Lung (tissue), 12 donors: ENCODE measurements around the gene ALCAM. TPM values are rescaled to one million over a fixed set of nuclear protein-coding genes. Genes with fewer than 3 reads are reported as not detected.

ENCODE experiments used
- ATAC-seq: fragments of 200-7000 bp; cut with Tn5 transposase; one replicate; pipeline ENCODE4 v1.9.1; 2020; ENCODE audit warnings: moderate number of reproducible peaks; ENCODE audit not compliant: insufficient read depth, low FRiP score
- DNase-seq, 3 donors: peaks; one replicate each; pipeline ENCODE4 v3.0.0-alpha.2; 2013 to 2017
- H3K27ac ChIP-seq, 2 donors: one replicate each; pipeline ENCODE4 v1.5.1; 2013; ENCODE audit warnings: mild to moderate bottlenecking in 2 of 2, moderate library complexity in 2 of 2, control low read depth in 1 of 2, inconsistent platforms in 1 of 2, low read depth in 1 of 2, low read length in 1 of 2
- H3K27me3 ChIP-seq, 3 donors: one replicate each; pipeline ENCODE4 v1.5.1; 2013; ENCODE audit warnings: low read length in 2 of 3; ENCODE audit not compliant: control insufficient read depth in 3 of 3, insufficient read depth in 3 of 3
- H3K36me3 ChIP-seq, 4 donors: one replicate each; pipeline ENCODE4 v1.5.1; 2013; ENCODE audit warnings: low read length in 4 of 4, mild to moderate bottlenecking in 1 of 4, moderate library complexity in 1 of 4; ENCODE audit not compliant: control insufficient read depth in 4 of 4, insufficient read depth in 4 of 4
- H3K4me1 ChIP-seq, 5 donors: one replicate each; pipeline ENCODE4 v1.5.1; 2013; ENCODE audit warnings: low read length in 5 of 5, mild to moderate bottlenecking in 2 of 5, moderate library complexity in 1 of 5; ENCODE audit not compliant: control insufficient read depth in 5 of 5, insufficient read depth in 5 of 5
- H3K4me3 ChIP-seq: one replicate; pipeline ENCODE4 v1.5.1; 2013; ENCODE audit warnings: mild to moderate bottlenecking, control low read depth, moderate library complexity
- H3K9ac ChIP-seq, 2 donors: one replicate each; pipeline ENCODE4 v1.5.1; 2013; ENCODE audit warnings: low read length in 2 of 2, control low read depth in 1 of 2; ENCODE audit not compliant: insufficient read depth in 1 of 2
- H3K9me3 ChIP-seq, 4 donors: one replicate each; pipeline ENCODE4 v1.5.1; 2013; ENCODE audit warnings: low read length in 3 of 4, mild to moderate bottlenecking in 1 of 4, moderate library complexity in 1 of 4; ENCODE audit not compliant: control insufficient read depth in 4 of 4, insufficient read depth in 3 of 4
- WGBS, 2 donors: extraction: QIAGEN DNeasy Blood & Tissue Kit; methylation state at CpG; one replicate each; pipeline ENCODE4 v1.1.7; 2013; 5-methylcytosine and 5-hydroxymethylcytosine counted together
- polyA plus RNA-seq, 2 donors: library from polyadenylated mRNA; stranded (reverse); fragments of 200-250 nt; gene quantifications; one replicate each; pipeline ENCODE4 v1.2.1, GENCODE V29; 2013
- total RNA-seq, 2 donors: library from RNA; depleted of rRNA in 1 of 2; stranded (reverse); fragments of >200 nt in 1 of 2; gene quantifications; one replicate each; pipeline ENCODE4 v1.2.1, GENCODE V29; 2014 to 2021
- TF ChIP-seq, protein P1 (sequence below): IDR thresholded peaks from 2 replicates; pipeline ENCODE4 v1.5.1; 2012; ENCODE audit warnings: mild to moderate bottlenecking; ENCODE audit errors: control extremely low read depth, extremely low read depth
- donor health status: control.
- donor health status: control.
- donor health status: Bipolar disorder and iron deficiency.
- donor health status: healthy.
- donor health status: DM: yes; HTN: yes; CAD: no.

ALCAM gene
- total and polyA plus RNA-seq, 4 donors, result 55.9 to 252 (median 109) TPM

DNA sequence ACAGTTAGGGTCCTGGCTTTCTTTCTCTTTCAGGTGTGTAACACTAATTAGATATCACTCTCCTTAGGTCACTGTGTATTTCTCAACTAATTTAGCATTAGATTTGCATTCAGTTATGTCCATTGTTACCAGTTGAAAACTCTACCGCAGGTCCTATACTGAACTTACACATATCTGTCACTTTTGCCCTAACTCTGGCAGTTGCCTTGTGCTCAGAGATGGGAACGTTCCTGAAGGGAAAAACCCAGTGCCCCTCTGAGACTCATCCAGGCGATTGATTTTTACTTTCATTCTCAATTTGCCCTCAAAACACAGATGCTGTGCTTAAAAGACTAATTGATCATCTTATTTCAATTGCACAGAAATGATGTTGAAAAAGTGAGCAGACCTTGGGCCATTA is 249.1 kb downstream of the ALCAM start:
- no peak for ATAC-seq
- TF ChIP-seq, protein P1, sequence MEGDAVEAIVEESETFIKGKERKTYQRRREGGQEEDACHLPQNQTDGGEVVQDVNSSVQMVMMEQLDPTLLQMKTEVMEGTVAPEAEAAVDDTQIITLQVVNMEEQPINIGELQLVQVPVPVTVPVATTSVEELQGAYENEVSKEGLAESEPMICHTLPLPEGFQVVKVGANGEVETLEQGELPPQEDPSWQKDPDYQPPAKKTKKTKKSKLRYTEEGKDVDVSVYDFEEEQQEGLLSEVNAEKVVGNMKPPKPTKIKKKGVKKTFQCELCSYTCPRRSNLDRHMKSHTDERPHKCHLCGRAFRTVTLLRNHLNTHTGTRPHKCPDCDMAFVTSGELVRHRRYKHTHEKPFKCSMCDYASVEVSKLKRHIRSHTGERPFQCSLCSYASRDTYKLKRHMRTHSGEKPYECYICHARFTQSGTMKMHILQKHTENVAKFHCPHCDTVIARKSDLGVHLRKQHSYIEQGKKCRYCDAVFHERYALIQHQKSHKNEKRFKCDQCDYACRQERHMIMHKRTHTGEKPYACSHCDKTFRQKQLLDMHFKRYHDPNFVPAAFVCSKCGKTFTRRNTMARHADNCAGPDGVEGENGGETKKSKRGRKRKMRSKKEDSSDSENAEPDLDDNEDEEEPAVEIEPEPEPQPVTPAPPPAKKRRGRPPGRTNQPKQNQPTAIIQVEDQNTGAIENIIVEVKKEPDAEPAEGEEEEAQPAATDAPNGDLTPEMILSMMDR, result no peak
- peaks cover 0 to 10% (median 0%) of the 10 kb centered on the region in 5 donors for H3K4me1 ChIP-seq
- H3K9me3 ChIP-seq, result no peaks in the 10 kb centered on the region
- WGBS, 2 donors, result 93 to 95% methylated on average over 3 of the region's 3 CpGs
- no peak overlapping the region for H3K4me3 ChIP-seq
- no peak overlapping the region for H3K27ac ChIP-seq
- no peaks in the 10 kb centered on the region for H3K36me3 ChIP-seq
- H3K27me3 ChIP-seq, result no peaks in the 10 kb centered on the region
- no peak for DNase-seq
- H3K9ac ChIP-seq, result no peak overlapping the region

DNA sequence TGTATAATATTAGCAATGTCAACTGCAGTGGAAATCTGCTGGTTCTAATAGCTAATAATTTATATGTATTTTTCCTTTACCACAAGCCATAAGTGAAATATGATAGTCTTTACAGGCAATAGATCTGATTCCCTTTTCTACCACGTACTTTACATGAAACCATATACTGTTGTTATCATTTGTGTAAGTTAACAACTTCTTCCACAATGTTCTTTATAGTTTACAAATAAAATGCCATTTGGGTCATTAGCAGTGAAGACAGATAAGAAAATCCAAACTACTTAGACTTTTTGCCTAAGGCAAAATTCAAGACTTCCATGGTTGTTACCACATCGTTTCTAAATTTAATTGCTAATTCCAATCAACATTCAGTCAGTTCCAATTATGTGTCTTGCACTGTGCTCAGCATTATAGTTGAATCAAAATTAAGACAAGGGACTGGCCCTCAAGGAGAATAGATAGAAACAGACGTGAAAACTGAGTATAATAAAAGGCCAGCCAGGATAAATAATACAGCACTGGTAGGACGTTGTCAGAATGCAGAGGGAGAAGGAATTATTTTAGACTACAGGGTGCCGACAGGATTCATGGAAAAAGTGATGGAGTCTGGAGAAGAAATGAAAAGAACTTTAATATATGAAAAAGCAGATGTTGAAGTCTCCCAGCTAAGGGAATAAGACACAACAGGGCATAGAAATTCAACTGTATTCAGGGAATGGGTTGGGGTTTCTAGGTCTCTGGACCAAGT is 249.8 kb downstream of the ALCAM start:
- ATAC-seq (no peak), DNase-seq (peak in 1 of 3 donors; percentile 7)
- Histone ChIP-seq H3K9ac (no peak overlapping the region), H3K4me1 (peaks cover 0 to 8% (median 0%) of the 10 kb centered on the region in 5 donors), H3K4me3 (no peak overlapping the region), H3K27ac (no peak overlapping the region), H3K9me3 (no peaks in the 10 kb centered on the region), H3K27me3 (no peaks in the 10 kb centered on the region), H3K36me3 (no peaks in the 10 kb centered on the region)
- WGBS, 2 donors, result 66 to 77% methylated on average over 5 of the region's 5 CpGs
- TF ChIP-seq, protein P1, result no peak

DNA sequence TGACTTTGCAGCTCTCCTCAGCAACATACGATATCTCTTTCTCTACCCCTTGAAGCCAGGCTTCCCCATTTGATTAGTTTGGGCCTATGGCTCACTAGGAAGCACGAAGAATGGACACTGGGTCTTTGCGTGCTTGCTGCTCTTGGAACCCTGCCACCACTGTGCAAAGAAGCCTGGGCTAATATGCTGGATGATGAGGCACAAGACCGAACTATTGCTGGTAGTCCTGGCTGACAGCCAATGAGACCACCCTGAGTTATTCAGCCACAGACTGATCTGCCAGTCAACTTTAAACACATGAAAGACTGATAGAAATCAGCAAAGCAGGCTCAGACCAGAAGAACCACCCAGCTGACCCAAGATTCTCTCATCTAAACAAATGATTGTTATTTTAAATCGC is 251.8 kb downstream of the ALCAM start:
- Histone ChIP-seq H3K4me3 (no peak overlapping the region), H3K27me3 (no peaks in the 10 kb centered on the region), H3K9ac (no peak overlapping the region), H3K4me1 (no peaks in the 10 kb centered on the region), H3K27ac (no peak overlapping the region), H3K9me3 (no peaks in the 10 kb centered on the region), H3K36me3 (no peaks in the 10 kb centered on the region)
- peak; percentile 19 to 31 (median 21) for DNase-seq
- TF ChIP-seq, protein P1, result no peak
- no peak for ATAC-seq
- 81 to 82% methylated on average over 5 of the region's 5 CpGs for WGBS, 2 donors

DNA sequence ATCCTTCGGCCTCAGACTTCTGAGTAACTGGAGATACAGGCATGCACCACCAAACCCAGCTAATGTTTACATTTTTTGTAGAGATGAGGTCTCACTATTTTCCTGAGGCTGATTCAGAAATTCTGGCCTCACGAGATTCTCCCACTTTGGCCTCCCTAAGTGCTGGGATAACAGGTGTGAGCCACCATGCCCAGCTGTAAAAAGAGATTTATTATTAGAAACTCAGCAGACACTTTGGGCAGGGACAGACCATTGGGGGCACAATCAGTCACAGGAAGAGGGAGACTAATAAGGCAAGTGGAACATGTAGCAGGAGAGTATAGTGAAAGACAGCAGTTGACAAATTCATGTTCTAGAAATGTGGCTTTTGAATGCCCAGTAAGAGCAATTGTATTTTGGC is 252.9 kb downstream of the ALCAM start:
- TF ChIP-seq, protein P1, result no peak
- no peak overlapping the region for H3K27ac ChIP-seq
- DNase-seq (no peak), ATAC-seq (no peak)
- no peak overlapping the region for H3K4me3 ChIP-seq
- H3K9me3 ChIP-seq, result no peaks in the 10 kb centered on the region
- H3K36me3 ChIP-seq, result no peaks in the 10 kb centered on the region
- no peak overlapping the region for H3K9ac ChIP-seq
- WGBS, 2 donors, result 89 to 93% methylated on average over 2 of the region's 2 CpGs
- H3K4me1 ChIP-seq, result no peaks in the 10 kb centered on the region
- no peaks in the 10 kb centered on the region for H3K27me3 ChIP-seq
